IMR-90 (cell line): Measurements from ENCODE around the gene SLC39A11. TPM values are rescaled to one million over a fixed set of nuclear protein-coding genes. Genes with fewer than 3 reads are reported as not detected.

ENCODE experiments used
- ATAC-seq: fragments of 200-7000 bp; cut with Tn5 transposase; 2 replicates; pipeline ENCODE4 v1.9.1; 2020; ENCODE audit warnings: low read depth, mild to moderate bottlenecking, moderate library complexity
- BruUV-seq: library from RNA; stranded (reverse); fragments of 400-500 nt; replicated peaks from 2 replicates; lab custom pipeline; 2021; lab: Mats Ljungman, UMichigan
- CTCF ChIA-PET: fragments of 300-600 bp; formaldehyde crosslinking; extraction: SDS; loops from one replicate; lab custom pipeline; 2021; ENCODE audit warnings: antibody characterized with exemption; lab: Yijun Ruan, JAX
- POLR2A ChIA-PET: fragments of 300-600 bp; sonication (Branson Sonifier 250); formaldehyde crosslinking; loops from one replicate; lab custom pipeline; 2022; ENCODE audit warnings: antibody characterized with exemption; ENCODE audit not compliant: unreplicated experiment; lab: Charles Lee
- DNase-seq: peaks from one replicate; pipeline ENCODE4 v3.0.0; 2013
- H2AFZ ChIP-seq: replicated peaks from 2 replicates; pipeline ENCODE3; 2013; ENCODE audit warnings: low read length, mild to moderate bottlenecking; ENCODE audit not compliant: poor library complexity
- H2AK5ac ChIP-seq: 2 replicates; pipeline ENCODE4 v1.6.1; 2013; ENCODE audit warnings: low read depth, low read length, inconsistent platforms
- H2AK9ac ChIP-seq: replicated peaks from 2 replicates; pipeline ENCODE3; 2013; ENCODE audit warnings: mild to moderate bottlenecking, low read depth, low read length, moderate library complexity; ENCODE audit not compliant: poor library complexity
- H2BK120ac ChIP-seq: 2 replicates; pipeline ENCODE4 v1.6.1; 2013; ENCODE audit warnings: low read depth, low read length, inconsistent platforms
- H2BK15ac ChIP-seq: 3 replicates; pipeline ENCODE4 v1.6.1; 2013; ENCODE audit warnings: low read depth, low read length, inconsistent platforms
- H2BK20ac ChIP-seq: 2 replicates; pipeline ENCODE4 v1.6.1; 2013; ENCODE audit warnings: low read depth, mild to moderate bottlenecking, inconsistent platforms, low read length, moderate library complexity
- H2BK5ac ChIP-seq: 2 replicates; pipeline ENCODE4 v1.6.1; 2013; ENCODE audit warnings: mild to moderate bottlenecking, low read depth, low read length, inconsistent platforms; ENCODE audit not compliant: poor library complexity, severe bottlenecking
- H3K14ac ChIP-seq: replicated peaks from 2 replicates; pipeline ENCODE4 v1.6.1; 2013; ENCODE audit warnings: low read depth, low read length, inconsistent platforms
- H3K18ac ChIP-seq: 2 replicates; pipeline ENCODE4 v1.6.1; 2013; ENCODE audit warnings: low read depth, low read length, control low read depth
- H3K23ac ChIP-seq: 2 replicates; pipeline ENCODE4 v1.6.1; 2013; ENCODE audit warnings: low read depth, low read length, inconsistent platforms
- H3K27ac ChIP-seq: 2 replicates; pipeline ENCODE4 v1.5.1; 2013; ENCODE audit warnings: mild to moderate bottlenecking, control low read depth, low read length; ENCODE audit not compliant: insufficient read depth
- H3K27me3 ChIP-seq: 2 replicates; pipeline ENCODE4 v1.6.1; 2013; ENCODE audit warnings: low read length; ENCODE audit not compliant: control insufficient read depth, insufficient read depth
- H3K36me3 ChIP-seq: 2 replicates; pipeline ENCODE4 v1.6.1; 2013; ENCODE audit warnings: low read length, mixed read lengths; ENCODE audit not compliant: control insufficient read depth, insufficient read depth
- H3K4ac ChIP-seq: 2 replicates; pipeline ENCODE4 v1.6.1; 2013; ENCODE audit warnings: low read depth, low read length, inconsistent platforms
- H3K4me1 ChIP-seq: 2 replicates; pipeline ENCODE4 v1.6.1; 2013; ENCODE audit warnings: low read length, mixed read lengths; ENCODE audit not compliant: control insufficient read depth, insufficient read depth
- H3K4me2 ChIP-seq: 2 replicates; pipeline ENCODE4 v1.6.1; 2013; ENCODE audit warnings: low read depth, mild to moderate bottlenecking, control low read depth, low read length, moderate library complexity
- H3K4me3 ChIP-seq: 2 replicates; pipeline ENCODE4 v1.5.1; 2013; ENCODE audit warnings: low read depth, mild to moderate bottlenecking, control low read depth, low read length, moderate library complexity; ENCODE audit not compliant: insufficient read depth
- H3K56ac ChIP-seq: 2 replicates; pipeline ENCODE4 v1.6.1; 2013; ENCODE audit warnings: low read length, inconsistent platforms; ENCODE audit not compliant: insufficient read depth; ENCODE audit errors: extremely low read depth
- H3K79me1 ChIP-seq, 2 experiments: 2 replicates each; pipeline ENCODE4 v1.6.1; 2013; ENCODE audit warnings: low read length in 2 of 2, inconsistent platforms in 1 of 2, low read depth in 1 of 2
- H3K9ac ChIP-seq: 2 replicates; pipeline ENCODE4 v1.6.1; 2013; ENCODE audit warnings: low read depth, low read length, control low read depth
- H3K9me1 ChIP-seq: 2 replicates; pipeline ENCODE4 v1.6.1; 2013; ENCODE audit warnings: low read length, inconsistent platforms; ENCODE audit not compliant: insufficient read depth
- H3K9me3 ChIP-seq: 2 replicates; pipeline ENCODE4 v1.6.1; 2013; ENCODE audit warnings: low read length; ENCODE audit not compliant: control insufficient read depth, insufficient read depth
- H4K20me1 ChIP-seq: 2 replicates; pipeline ENCODE4 v1.6.1; 2013; ENCODE audit warnings: low read length, inconsistent platforms; ENCODE audit not compliant: insufficient read depth
- H4K5ac ChIP-seq: 2 replicates; pipeline ENCODE4 v1.6.1; 2013; ENCODE audit warnings: mild to moderate bottlenecking, low read depth, low read length, control low read depth
- H4K8ac ChIP-seq, 2 experiments: 2 replicates each; pipeline ENCODE4 v1.6.1; 2013; ENCODE audit warnings: low read depth in 2 of 2, low read length in 2 of 2, control low read depth in 1 of 2, inconsistent platforms in 1 of 2
- H4K91ac ChIP-seq: 2 replicates; pipeline ENCODE4 v1.6.1; 2013; ENCODE audit warnings: low read depth, low read length, inconsistent platforms; ENCODE audit not compliant: insufficient read depth
- BHLHE40 ChIP-seq: fragments of 150-350 bp; IDR thresholded peaks from 2 replicates; pipeline ENCODE4 v1.6.1; 2016; ENCODE audit warnings: mild to moderate bottlenecking, low read depth, low read length
- CEBPB ChIP-seq: IDR thresholded peaks from 2 replicates; pipeline ENCODE4 v1.6.1; 2012; ENCODE audit warnings: low read depth, low read length, improper control_type of control experiment
- CTCF ChIP-seq: conservative IDR thresholded peaks from 2 replicates; pipeline ENCODE4 v1.5.1; 2012; ENCODE audit warnings: mild to moderate bottlenecking, low read depth, low read length, improper control_type of control experiment
- MAZ ChIP-seq: IDR thresholded peaks from 2 replicates; pipeline ENCODE4 v1.6.1; 2012; ENCODE audit warnings: low read depth, mild to moderate bottlenecking, low read length, improper control_type of control experiment, moderate library complexity, borderline replicate concordance
- MXI1 ChIP-seq: IDR thresholded peaks from 2 replicates; pipeline ENCODE4 v1.6.1; 2012; ENCODE audit warnings: low read depth, mild to moderate bottlenecking, low read length, moderate library complexity, borderline replicate concordance
- NFE2L2 ChIP-seq: fragments of 150-350 bp; IDR thresholded peaks from 2 replicates; pipeline ENCODE4 v1.6.1; 2016; ENCODE audit warnings: low read depth, mild to moderate bottlenecking, low read length
- POLR2A ChIP-seq: IDR thresholded peaks from 2 replicates; pipeline ENCODE4 v1.6.1; 2012; ENCODE audit warnings: mild to moderate bottlenecking, low read depth, low read length
- RAD21 ChIP-seq: IDR thresholded peaks from 2 replicates; pipeline ENCODE4 v1.6.1; 2012; ENCODE audit warnings: low read length, improper control_type of control experiment
- RCOR1 ChIP-seq: IDR thresholded peaks from 2 replicates; pipeline ENCODE4 v1.6.1; 2012; ENCODE audit warnings: mild to moderate bottlenecking, low read length, improper control_type of control experiment; ENCODE audit not compliant: insufficient replicate concordance
- RFX5 ChIP-seq: IDR thresholded peaks from 2 replicates; pipeline ENCODE4 v1.8.0; 2012; ENCODE audit warnings: low read depth, mild to moderate bottlenecking, low read length, moderate library complexity
- SMC3 ChIP-seq: fragments of 150-350 bp; IDR thresholded peaks from 2 replicates; pipeline ENCODE4 v1.6.1; 2016; ENCODE audit warnings: low read depth, mild to moderate bottlenecking, antibody characterized with exemption, low read length, moderate library complexity
- USF2 ChIP-seq: fragments of 150-350 bp; IDR thresholded peaks from 2 replicates; pipeline ENCODE4 v1.6.1; 2017; ENCODE audit warnings: mild to moderate bottlenecking, antibody characterized with exemption, low read length, low read depth
- WGBS, 2 experiments: methylation state at CpG; one replicate each; pipeline versions ENCODE4 v1.1.5 to v1.1.7; 2013; ENCODE audit warnings: missing lambda C conversion rate in 2 of 2; ENCODE audit not compliant: insufficient read length in 1 of 2; ENCODE audit errors: extremely low coverage in 2 of 2; 5-methylcytosine and 5-hydroxymethylcytosine counted together
- dilution Hi-C: fragments of 300-500 bp; cut with HindIII; formaldehyde crosslinking; loops from one replicate; pipeline ENCODE4 v1.14.3; 2018; ENCODE audit warnings: low sequenced_read_pairs; ENCODE audit not compliant: unreplicated experiment
- in situ Hi-C: fragments of 300-500 bp; cut with MboI; formaldehyde crosslinking; loops from 3 replicates; pipeline ENCODE4 v1.14.3; 2019; ENCODE audit warnings: low sequenced_read_pairs, inconsistent platforms, mixed read lengths
- intact Hi-C: fragments of 100-400 bp; cut with micrococcal nuclease; formaldehyde crosslinking; loops from 2 replicates; pipeline ENCODE4 v1.10.0; 2022
- polyA plus RNA-seq, 3 experiments: library from polyadenylated mRNA; depleted of rRNA; stranded (reverse); fragments of >200 nt; gene quantifications; 2 replicates each; pipeline ENCODE4 v1.2.3, GENCODE V29; 2012; ENCODE audit warnings: low replicate concordance in 1 of 3
- total RNA-seq: library from RNA; depleted of rRNA; stranded (reverse); fragments of >200 nt; gene quantifications from 2 replicates; pipeline ENCODE4 v1.2.3, GENCODE V29; 2012

The SLC39A11 gene
- total and polyA plus RNA-seq, 2 of the 4 experiments (the other 2 are of a cell fraction): 8.8 to 14.3 TPM

DNA sequence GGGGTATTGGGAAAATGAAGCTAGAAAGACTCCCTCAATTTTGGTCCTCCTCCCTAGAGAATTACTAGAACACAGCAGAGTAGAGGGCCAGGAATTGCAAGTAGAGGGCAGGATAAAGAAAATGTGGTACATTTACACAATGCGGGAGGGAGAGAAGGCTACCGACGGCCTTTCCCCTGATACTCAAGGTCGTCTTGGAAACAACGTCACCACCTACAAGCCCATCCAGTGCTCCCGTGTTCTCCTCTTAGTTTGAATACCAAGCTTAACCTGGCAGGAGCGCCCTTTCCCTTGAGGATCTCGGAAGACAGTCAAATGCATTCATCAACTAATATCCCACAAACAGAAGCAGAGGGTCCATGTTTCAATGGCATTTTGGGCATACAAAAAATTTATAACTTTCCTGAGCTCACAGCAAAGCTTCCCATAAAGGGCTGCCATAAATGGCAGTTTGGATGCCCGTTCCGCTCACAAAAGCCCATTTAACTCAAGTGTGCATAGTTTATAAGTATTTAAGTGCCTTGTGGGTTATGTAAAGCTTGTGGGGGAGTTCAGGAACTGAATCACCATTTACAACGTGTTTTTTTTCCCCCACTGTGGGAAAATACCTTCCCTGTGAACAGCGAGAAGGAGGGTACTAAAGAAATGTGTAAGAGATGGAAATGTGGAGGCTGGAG is 414.6 kb downstream of the SLC39A11 start (continued):
- TF ChIP-seq RFX5: no peak

GRCh38 chr17:72677108-72677507 is 415.4 kb downstream of the SLC39A11 start:
- dilution Hi-C loops (no loop called here), in situ Hi-C loops (no loop called here), intact Hi-C loops (no loop called here)
- H4K91ac ChIP-seq: 0 out of 2 replicates have a peak overlapping the region, but pooled peaks have one; percentile 1
- peak overlapping the region; percentile 18 for H3K4ac ChIP-seq
- no peaks in the 10 kb centered on the region for H3K36me3 ChIP-seq
- H3K9me1 ChIP-seq: peaks cover 15% of the 10 kb centered on the region
- H2BK120ac ChIP-seq: peak overlapping the region; percentile 24; the same call in 1 of the 2 replicates
- no peak overlapping the region for H3K18ac ChIP-seq
- no TSS peak for BruUV-seq
- ATAC-seq (no peak), DNase-seq (no peak)
- no peaks in the 10 kb centered on the region for H3K27me3 ChIP-seq
- WGBS, 2 experiments: 100% methylated on average over 1 of the region's 2 CpGs; no CpG with 5 or more reads in 1 of the 2 experiments
- H3K4me2 ChIP-seq: no peak overlapping the region
- peak overlapping the region; percentile 77 for H2AK5ac ChIP-seq
- H2AK9ac ChIP-seq: no peak overlapping the region
- H3K27ac ChIP-seq: no peak overlapping the region
- POLR2A ChIA-PET: no interaction called here
- no peak overlapping the region; a peak in 1 of 4 replicates for H4K8ac ChIP-seq
- H3K14ac ChIP-seq: 0 out of 2 replicates have a peak overlapping the region, but pooled peaks have one; percentile 3
- no peak overlapping the region for H2AFZ ChIP-seq
- no peak overlapping the region for H3K9ac ChIP-seq
- peaks cover 13% of the 10 kb centered on the region for H3K4me1 ChIP-seq
- H4K5ac ChIP-seq: no peak overlapping the region
- no peak overlapping the region for H2BK5ac ChIP-seq
- no peak overlapping the region for H2BK20ac ChIP-seq
- H4K20me1 ChIP-seq: no peaks in the 10 kb centered on the region
- peak overlapping the region; percentile 41; the same call in 1 of the 3 replicates for H2BK15ac ChIP-seq
- H3K56ac ChIP-seq: no peak overlapping the region
- CTCF ChIA-PET: no interaction called here
- no peaks in the 10 kb centered on the region for H3K9me3 ChIP-seq
- H3K79me1 ChIP-seq: peaks cover 3 to 6% of the 10 kb centered on the region in 2 experiments; a peak in 3 of 4 replicates
- H3K4me3 ChIP-seq: no peak overlapping the region
- no peak overlapping the region for H3K23ac ChIP-seq
- no peak for TF ChIP-seq SMC3
- no peak for TF ChIP-seq NFE2L2
- TF ChIP-seq CTCF: no peak
- no peak for TF ChIP-seq BHLHE40
- no peak for TF ChIP-seq RAD21
- no peak for TF ChIP-seq MAZ
- no peak for TF ChIP-seq MXI1
- TF ChIP-seq CEBPB: no peak
- no peak for TF ChIP-seq RFX5
- no peak for TF ChIP-seq USF2
- no peak for TF ChIP-seq RCOR1
- no peak for TF ChIP-seq POLR2A
